HCT116 (cell line): ENCODE results near the gene ADORA3.

Source experiments
- EZH2 ChIP-seq: fragments of 200-600 bp; sonication (generic); IDR thresholded peaks from 2 replicates; pipeline ENCODE4 v1.6.1; 2017; ENCODE audit warnings: antibody characterized with exemption, mixed run types
- JUND ChIP-seq: IDR thresholded peaks from 2 replicates; pipeline ENCODE4 v1.6.1; 2012
- POLR2A ChIP-seq: IDR thresholded peaks from 2 replicates; pipeline ENCODE4 v1.7.0; 2011; ENCODE audit warnings: borderline replicate concordance; ENCODE audit not compliant: insufficient read depth, insufficient read length; ENCODE audit errors: extremely low read depth
- TF ChIP-seq, protein P1 (sequence below), 3 experiments: fragments of 200-600 bp in 1 of 3; sonication (generic) in 1 of 3; IDR thresholded peaks in 2 of 3; conservative IDR thresholded peaks in 1 of 3; 2 replicates each; pipeline ENCODE4 v1.5.1; 2012 to 2017; ENCODE audit warnings: low read depth in 2 of 3, low read length in 2 of 3, antibody characterized with exemption in 1 of 3, borderline replicate concordance in 1 of 3, control low read depth in 1 of 3, mild to moderate bottlenecking in 1 of 3, mixed read lengths in 1 of 3, mixed run types in 1 of 3, moderate library complexity in 1 of 3; ENCODE audit not compliant: insufficient read depth in 1 of 3
- TF ChIP-seq, protein P2 (sequence below): IDR thresholded peaks from 2 replicates; pipeline ENCODE4 v1.6.1; 2012

- TF ChIP-seq JUND (no peak), EZH2 (no peak), POLR2A (no peak)
- TF ChIP-seq, protein P1, sequence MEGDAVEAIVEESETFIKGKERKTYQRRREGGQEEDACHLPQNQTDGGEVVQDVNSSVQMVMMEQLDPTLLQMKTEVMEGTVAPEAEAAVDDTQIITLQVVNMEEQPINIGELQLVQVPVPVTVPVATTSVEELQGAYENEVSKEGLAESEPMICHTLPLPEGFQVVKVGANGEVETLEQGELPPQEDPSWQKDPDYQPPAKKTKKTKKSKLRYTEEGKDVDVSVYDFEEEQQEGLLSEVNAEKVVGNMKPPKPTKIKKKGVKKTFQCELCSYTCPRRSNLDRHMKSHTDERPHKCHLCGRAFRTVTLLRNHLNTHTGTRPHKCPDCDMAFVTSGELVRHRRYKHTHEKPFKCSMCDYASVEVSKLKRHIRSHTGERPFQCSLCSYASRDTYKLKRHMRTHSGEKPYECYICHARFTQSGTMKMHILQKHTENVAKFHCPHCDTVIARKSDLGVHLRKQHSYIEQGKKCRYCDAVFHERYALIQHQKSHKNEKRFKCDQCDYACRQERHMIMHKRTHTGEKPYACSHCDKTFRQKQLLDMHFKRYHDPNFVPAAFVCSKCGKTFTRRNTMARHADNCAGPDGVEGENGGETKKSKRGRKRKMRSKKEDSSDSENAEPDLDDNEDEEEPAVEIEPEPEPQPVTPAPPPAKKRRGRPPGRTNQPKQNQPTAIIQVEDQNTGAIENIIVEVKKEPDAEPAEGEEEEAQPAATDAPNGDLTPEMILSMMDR (IDR thresholded peaks at IDR 0.05 in 2 of 3, conservative IDR thresholded peaks at IDR 0.05 in 1 of 3; ENCODE audit: borderline replicate concordance in 1 of 3, insufficient read depth in 1 of 3, low read depth in 2 of 3, low read length in 2 of 3), result no peak
- TF ChIP-seq, protein P2, sequence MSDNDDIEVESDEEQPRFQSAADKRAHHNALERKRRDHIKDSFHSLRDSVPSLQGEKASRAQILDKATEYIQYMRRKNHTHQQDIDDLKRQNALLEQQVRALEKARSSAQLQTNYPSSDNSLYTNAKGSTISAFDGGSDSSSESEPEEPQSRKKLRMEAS, result no peak
Observed at GRCh38 chr1:111509997-111510375, 6.6 kb upstream of the ADORA3 start.
